K562 (cell line): ENCODE measurements around the gene AHCY. TPM values are rescaled to one million over a fixed set of nuclear protein-coding genes. Genes with fewer than 3 reads are reported as not detected.

ENCODE experiments used
- ADNP ChIP-seq: fragments of 200-800 bp; sonication (Bioruptor generic); IDR thresholded peaks from 2 replicates; pipeline ENCODE4 v1.6.1; 2016; ENCODE audit warnings: missing genetic modification characterization, missing compliant biosample characterization
- ATF3 ChIP-seq, 2 experiments: fragments of 450-650 bp in 1 of 2; sonication (generic) in 1 of 2; formaldehyde crosslinking in 1 of 2; IDR thresholded peaks in 1 of 2; conservative IDR thresholded peaks in 1 of 2; 2 replicates each; pipeline versions ENCODE4 v1.6.1 to v1.8.1; 2016 to 2023; ENCODE audit warnings: mild to moderate bottlenecking in 2 of 2, moderate library complexity in 2 of 2, inconsistent platforms in 1 of 2, missing genetic modification reagents in 1 of 2
- BHLHE40 ChIP-seq: IDR thresholded peaks from 2 replicates; pipeline ENCODE4 v1.6.1; 2011; ENCODE audit warnings: low read length, improper control_type of control experiment
- BRD4 ChIP-seq: fragments of 200-600 bp; sonication (generic); IDR thresholded peaks from 2 replicates; pipeline ENCODE4 v1.6.1; 2017; ENCODE audit warnings: inconsistent platforms
- ETV5 ChIP-seq: sonication (generic); formaldehyde crosslinking; IDR thresholded peaks from 2 replicates; pipeline ENCODE4 v1.4.0; 2020; ENCODE audit warnings: low read depth, mild to moderate bottlenecking, missing genetic modification reagents
- HDAC8 ChIP-seq: fragments of 450-650 bp; IDR thresholded peaks from 2 replicates; pipeline ENCODE4 v1.6.1; 2016; ENCODE audit warnings: mild to moderate bottlenecking, missing genetic modification characterization, moderate library complexity, missing compliant biosample characterization
- JUND ChIP-seq, 2 experiments: IDR thresholded peaks; 2 replicates in 1 of 2; 3 replicates in 1 of 2; pipeline ENCODE4 v1.6.1; 2011; ENCODE audit warnings: borderline replicate concordance in 2 of 2, low read depth in 2 of 2, low read length in 2 of 2, improper control_type of control experiment in 1 of 2, missing biosample characterization in 1 of 2, missing genetic modification characterization in 1 of 2, missing genetic modification reagents in 1 of 2
- KAT8 ChIP-seq: fragments of 450-650 bp; IDR thresholded peaks from 2 replicates; pipeline ENCODE4 v1.6.1; 2016; ENCODE audit warnings: low read depth, mild to moderate bottlenecking
- LARP7 ChIP-seq: fragments of 450-650 bp; IDR thresholded peaks from 2 replicates; pipeline ENCODE4 v1.6.1; 2016
- NCOA1 ChIP-seq: fragments of 450-650 bp; IDR thresholded peaks from 2 replicates; pipeline ENCODE4 v1.6.1; 2016; ENCODE audit warnings: low read depth
- POU5F1 ChIP-seq: fragments of 150-350 bp; IDR thresholded peaks from 2 replicates; pipeline ENCODE4 v1.6.1; 2014; ENCODE audit warnings: borderline replicate concordance, low read length, low read depth, mild to moderate bottlenecking; ENCODE audit not compliant: partially characterized antibody
- PRPF4 ChIP-seq: fragments of 200-400 bp; formaldehyde crosslinking; IDR thresholded peaks from one replicate; pipeline ENCODE4 v1.6.1; 2017; ENCODE audit warnings: low read length, low read depth, mild to moderate bottlenecking; ENCODE audit not compliant: insufficient read depth, poor library complexity, severe bottlenecking
- PURB ChIP-seq: sonication (generic); formaldehyde crosslinking; IDR thresholded peaks from 2 replicates; pipeline ENCODE4 v1.9.0; 2021; ENCODE audit warnings: low read depth, mild to moderate bottlenecking, missing genetic modification reagents
- TCF7 ChIP-seq: sonication (generic); IDR thresholded peaks from 2 replicates; pipeline ENCODE4 v1.6.1; 2016; ENCODE audit warnings: antibody characterized with exemption, borderline replicate concordance
- THRA ChIP-seq: fragments of 450-650 bp; IDR thresholded peaks from 2 replicates; pipeline ENCODE4 v1.6.1; 2017; ENCODE audit warnings: mild to moderate bottlenecking, moderate library complexity
- ZNF282 ChIP-seq: sonication (generic); formaldehyde crosslinking; IDR thresholded peaks from 2 replicates; pipeline ENCODE4 v1.8.1; 2023; ENCODE audit warnings: missing genetic modification reagents
- polyA plus RNA-seq, 8 experiments: library from polyadenylated mRNA; depleted of rRNA in 4 of 8; stranded (reverse) in 5 of 8; unstranded in 3 of 8; fragments of >200 nt; fragmentation: Nextera tagmentation in 2 of 8; fragmentation: Illumina TruSeq in 1 of 8; extraction: Ambion mirVana in 2 of 8; extraction: Trizol in 1 of 8; gene quantifications; 2 replicates each; pipeline versions ENCODE4 v1.2.1 to v1.2.3, GENCODE V29; 2011 to 2014; ENCODE audit warnings: inconsistent platforms in 1 of 8, missing spikeins in 1 of 8
- total RNA-seq, 7 experiments: library from RNA; depleted of rRNA in 6 of 7; stranded (reverse); fragments of >200 nt in 6 of 7; fragmentation: Illumina TruSeq in 2 of 7; extraction: Trizol in 2 of 7; gene quantifications; 2 replicates each; pipeline versions ENCODE4 v1.2.1 to v1.2.3, GENCODE V29; 2011 to 2021; ENCODE audit warnings: low replicate concordance in 1 of 7
- TF ChIP-seq, protein P1 (sequence below): fragments of 450-650 bp; IDR thresholded peaks from 2 replicates; pipeline ENCODE4 v1.6.1; 2016; ENCODE audit warnings: mild to moderate bottlenecking
- TF ChIP-seq, protein P2 (sequence below), 2 experiments: IDR thresholded peaks in 1 of 2; conservative IDR thresholded peaks in 1 of 2; 2 replicates each; pipeline ENCODE4 v1.6.1; 2016; ENCODE audit warnings: low read depth in 2 of 2, mild to moderate bottlenecking in 1 of 2, missing compliant biosample characterization in 1 of 2, missing genetic modification characterization in 1 of 2, moderate library complexity in 1 of 2
- TF ChIP-seq, protein P3 (sequence below): fragments of 450-650 bp; IDR thresholded peaks from 2 replicates; pipeline ENCODE4 v1.6.1; 2016

AHCY gene
- total and polyA plus RNA-seq, 9 of the 15 experiments (the other 6 are each of a cell fraction or from before 2014, with no cell fraction given), result 82.5 to 269 (median 190) TPM

DNA sequence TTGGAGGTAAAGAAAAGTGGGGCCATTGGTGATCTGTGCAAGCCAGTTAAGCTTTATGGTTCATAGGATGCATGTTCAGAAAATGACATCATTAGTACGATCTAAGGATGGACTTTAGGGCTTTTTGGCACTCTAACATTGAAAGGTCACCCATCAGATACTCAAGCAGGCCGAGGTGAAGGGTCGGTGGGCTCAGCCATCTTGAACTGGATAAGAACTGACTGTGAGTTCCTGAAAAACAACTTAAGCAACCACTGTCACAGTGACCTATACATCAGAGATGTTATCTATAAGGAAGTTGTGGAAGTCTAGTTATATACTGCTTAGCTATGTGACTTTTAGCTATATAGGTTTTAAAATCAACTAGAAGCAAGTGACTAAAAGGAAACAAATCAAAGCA lies 46.9 kb upstream of the AHCY start (continued):
- TF ChIP-seq THRA (no peak), PURB (CRISPR knock-in tag) (no peak), NCOA1 (no peak), KAT8 (no peak), ATF3 (IDR thresholded peaks at IDR 0.05) (0 out of 2 replicates have a peak, but pooled peaks have one; percentile 7), ATF3 (CRISPR knock-in tag; conservative IDR thresholded peaks at IDR 0.05) (no peak), BHLHE40 (no peak), LARP7 (no peak), TCF7 (no peak), ETV5 (CRISPR knock-in tag) (no peak), ADNP (0 out of 2 replicates have a peak, but pooled peaks have one; percentile 18), PRPF4 (no peak), ZNF282 (CRISPR knock-in tag) (no peak), POU5F1 (no peak), JUND (IDR thresholded peaks at IDR 0.05; ENCODE audit: borderline replicate concordance, low read depth, low read length) (no peak), JUND (tag; IDR thresholded peaks at IDR 0.05; ENCODE audit: borderline replicate concordance, low read depth, low read length) (peak; percentile 40; the same call in 1 of the 3 replicates), BRD4 (no peak), HDAC8 (tag) (no peak)
- TF ChIP-seq, protein P1, sequence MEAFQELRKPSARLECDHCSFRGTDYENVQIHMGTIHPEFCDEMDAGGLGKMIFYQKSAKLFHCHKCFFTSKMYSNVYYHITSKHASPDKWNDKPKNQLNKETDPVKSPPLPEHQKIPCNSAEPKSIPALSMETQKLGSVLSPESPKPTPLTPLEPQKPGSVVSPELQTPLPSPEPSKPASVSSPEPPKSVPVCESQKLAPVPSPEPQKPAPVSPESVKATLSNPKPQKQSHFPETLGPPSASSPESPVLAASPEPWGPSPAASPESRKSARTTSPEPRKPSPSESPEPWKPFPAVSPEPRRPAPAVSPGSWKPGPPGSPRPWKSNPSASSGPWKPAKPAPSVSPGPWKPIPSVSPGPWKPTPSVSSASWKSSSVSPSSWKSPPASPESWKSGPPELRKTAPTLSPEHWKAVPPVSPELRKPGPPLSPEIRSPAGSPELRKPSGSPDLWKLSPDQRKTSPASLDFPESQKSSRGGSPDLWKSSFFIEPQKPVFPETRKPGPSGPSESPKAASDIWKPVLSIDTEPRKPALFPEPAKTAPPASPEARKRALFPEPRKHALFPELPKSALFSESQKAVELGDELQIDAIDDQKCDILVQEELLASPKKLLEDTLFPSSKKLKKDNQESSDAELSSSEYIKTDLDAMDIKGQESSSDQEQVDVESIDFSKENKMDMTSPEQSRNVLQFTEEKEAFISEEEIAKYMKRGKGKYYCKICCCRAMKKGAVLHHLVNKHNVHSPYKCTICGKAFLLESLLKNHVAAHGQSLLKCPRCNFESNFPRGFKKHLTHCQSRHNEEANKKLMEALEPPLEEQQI, result no peak
- TF ChIP-seq, protein P2, sequence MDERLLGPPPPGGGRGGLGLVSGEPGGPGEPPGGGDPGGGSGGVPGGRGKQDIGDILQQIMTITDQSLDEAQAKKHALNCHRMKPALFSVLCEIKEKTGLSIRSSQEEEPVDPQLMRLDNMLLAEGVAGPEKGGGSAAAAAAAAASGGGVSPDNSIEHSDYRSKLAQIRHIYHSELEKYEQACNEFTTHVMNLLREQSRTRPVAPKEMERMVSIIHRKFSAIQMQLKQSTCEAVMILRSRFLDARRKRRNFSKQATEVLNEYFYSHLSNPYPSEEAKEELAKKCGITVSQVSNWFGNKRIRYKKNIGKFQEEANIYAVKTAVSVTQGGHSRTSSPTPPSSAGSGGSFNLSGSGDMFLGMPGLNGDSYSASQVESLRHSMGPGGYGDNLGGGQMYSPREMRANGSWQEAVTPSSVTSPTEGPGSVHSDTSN (CRISPR knock-in tag; IDR thresholded peaks at IDR 0.05; ENCODE audit: low read depth), result no peak
- TF ChIP-seq, protein P2 (tag; conservative IDR thresholded peaks at IDR 0.05; ENCODE audit: low read depth), result peak; percentile 37; the same call in 1 of the 2 replicates
- TF ChIP-seq, protein P3, sequence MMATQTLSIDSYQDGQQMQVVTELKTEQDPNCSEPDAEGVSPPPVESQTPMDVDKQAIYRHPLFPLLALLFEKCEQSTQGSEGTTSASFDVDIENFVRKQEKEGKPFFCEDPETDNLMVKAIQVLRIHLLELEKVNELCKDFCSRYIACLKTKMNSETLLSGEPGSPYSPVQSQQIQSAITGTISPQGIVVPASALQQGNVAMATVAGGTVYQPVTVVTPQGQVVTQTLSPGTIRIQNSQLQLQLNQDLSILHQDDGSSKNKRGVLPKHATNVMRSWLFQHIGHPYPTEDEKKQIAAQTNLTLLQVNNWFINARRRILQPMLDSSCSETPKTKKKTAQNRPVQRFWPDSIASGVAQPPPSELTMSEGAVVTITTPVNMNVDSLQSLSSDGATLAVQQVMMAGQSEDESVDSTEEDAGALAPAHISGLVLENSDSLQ, result peak; percentile 33; the same call in 1 of the 2 replicates
